K562 (cell line): Measurements from ENCODE around the gene ACAP2. TPM values are rescaled to one million over a fixed set of nuclear protein-coding genes. Genes with fewer than 3 reads are reported as not detected.

Experiments
- ATAC-seq: fragments of 200-7000 bp; cut with Tn5 transposase; 3 replicates; pipeline ENCODE4 v1.9.1; 2020; ENCODE audit warnings: moderate library complexity
- BruUV-seq: library from RNA; stranded (reverse); fragments of 400-500 nt; replicated peaks from 2 replicates; lab custom pipeline; 2021; lab: Mats Ljungman, UMichigan
- CTCF ChIA-PET: fragments of 300-600 bp; formaldehyde crosslinking; extraction: SDS; loops from one replicate; lab custom pipeline; 2021; ENCODE audit warnings: low intra/inter-chr PET ratio; lab: Yijun Ruan, JAX
- POLR2A ChIA-PET: fragments of 300-600, 350-650 bp; sonication (Branson Sonifier 250); formaldehyde crosslinking; extraction: SDS; loops from one replicate; lab custom pipeline; 2021; ENCODE audit warnings: antibody characterized with exemption, inconsistent platforms; lab: Yijun Ruan, JAX
- DNase-seq, 4 experiments: peaks; one replicate each; pipeline versions ENCODE4 v3.0.0 to v3.0.0-alpha.2; 2011 to 2018; ENCODE audit warnings: low spot score in 3 of 4, mixed read lengths in 3 of 4; ENCODE audit errors: extremely low read depth in 1 of 4
- FAIRE-seq: peaks from 2 replicates; lab custom pipeline; 2011; peaks lifted over from hg19 to GRCh38; lab: Jason Lieb, UNC
- H2AFZ ChIP-seq: 2 replicates; pipeline ENCODE4 v1.6.0; 2011; ENCODE audit warnings: low read depth, low read length, control low read depth, inconsistent platforms
- H3K27ac ChIP-seq: fragments of 200-600 bp; 3 replicates; pipeline ENCODE4 v1.8.0; 2011; ENCODE audit warnings: low read depth, mild to moderate bottlenecking, control low read depth, inconsistent platforms, low read length, moderate library complexity, mixed read lengths; ENCODE audit errors: extremely low read depth
- H3K27me3 ChIP-seq, 2 experiments: fragments of 300-600 bp in 1 of 2; 2 replicates in 1 of 2; 3 replicates in 1 of 2; pipeline versions ENCODE4 v1.6.0 to v1.8.0; 2011; ENCODE audit warnings: inconsistent platforms in 2 of 2, low read length in 2 of 2, mild to moderate bottlenecking in 1 of 2, mixed read lengths in 1 of 2, moderate library complexity in 1 of 2; ENCODE audit not compliant: control insufficient read depth in 2 of 2, insufficient read depth in 2 of 2
- H3K36me3 ChIP-seq: fragments of 300-600 bp; 3 replicates; pipeline ENCODE4 v1.8.0; 2011; ENCODE audit warnings: mild to moderate bottlenecking, low read length, inconsistent platforms; ENCODE audit not compliant: control insufficient read depth, insufficient read depth
- H3K4me1 ChIP-seq, 2 experiments: fragments of 200-600 bp in 1 of 2; replicated peaks in 1 of 2; 2 replicates in 1 of 2; 3 replicates in 1 of 2; pipeline versions ENCODE4 v1.5.1 to v1.8.0; 2011; ENCODE audit warnings: inconsistent platforms in 2 of 2, low read length in 2 of 2, mild to moderate bottlenecking in 1 of 2, mixed read lengths in 1 of 2, moderate library complexity in 1 of 2; ENCODE audit not compliant: control insufficient read depth in 2 of 2, insufficient read depth in 2 of 2
- H3K4me2 ChIP-seq: 2 replicates; pipeline ENCODE4 v1.6.1; 2011; ENCODE audit warnings: low read length, control low read depth, inconsistent platforms, mixed read lengths; ENCODE audit not compliant: insufficient read depth
- H3K4me3 ChIP-seq: fragments of 200-600 bp; sonication (generic), shearing (Covaris generic); 2 replicates; pipeline ENCODE4 v1.5.1; 2016; ENCODE audit warnings: control low read depth, inconsistent platforms
- H3K79me2 ChIP-seq: fragments of 200-600 bp; 3 replicates; pipeline ENCODE4 v1.8.0; 2011; ENCODE audit warnings: low read length, inconsistent platforms; ENCODE audit not compliant: control insufficient read depth, insufficient read depth
- H3K9ac ChIP-seq, 2 experiments: 2 replicates each; pipeline versions ENCODE4 v1.6.0 to v1.6.1; 2011; ENCODE audit warnings: low read depth in 2 of 2, low read length in 2 of 2, control low read depth in 1 of 2, inconsistent platforms in 1 of 2, mild to moderate bottlenecking in 1 of 2, mixed read lengths in 1 of 2; ENCODE audit not compliant: insufficient read depth in 1 of 2
- H3K9me1 ChIP-seq: one replicate; pipeline ENCODE4 v1.6.0; 2011; ENCODE audit warnings: inconsistent platforms, mild to moderate bottlenecking, low read length, moderate library complexity; ENCODE audit not compliant: control insufficient read depth, insufficient read depth
- H3K9me3 ChIP-seq: replicated peaks from 2 replicates; pipeline ENCODE4 v1.5.1; 2011; ENCODE audit warnings: low read depth, low read length, inconsistent platforms; ENCODE audit not compliant: control insufficient read depth, insufficient read depth
- H4K20me1 ChIP-seq: replicated peaks from 2 replicates; pipeline ENCODE4 v1.6.1; 2011; ENCODE audit warnings: low read length, inconsistent platforms, mixed read lengths; ENCODE audit not compliant: control insufficient read depth, insufficient read depth
- ETV5 ChIP-seq: sonication (generic); formaldehyde crosslinking; IDR thresholded peaks from 2 replicates; pipeline ENCODE4 v1.4.0; 2020; ENCODE audit warnings: low read depth, mild to moderate bottlenecking, missing genetic modification reagents
- FIP1L1 ChIP-seq: fragments of 200-400 bp; formaldehyde crosslinking; IDR thresholded peaks from 2 replicates; pipeline ENCODE4 v1.6.1; 2018; ENCODE audit warnings: mild to moderate bottlenecking, low read depth, low read length; ENCODE audit not compliant: poor library complexity, severe bottlenecking
- FOXK2 ChIP-seq, 2 experiments: fragments of 450-650 bp; IDR thresholded peaks in 1 of 2; conservative IDR thresholded peaks in 1 of 2; 2 replicates each; pipeline ENCODE4 v1.6.1; 2016; ENCODE audit warnings: low read depth in 2 of 2, mild to moderate bottlenecking in 1 of 2
- HNRNPUL1 ChIP-seq: fragments of 200-400 bp; formaldehyde crosslinking; IDR thresholded peaks from 2 replicates; pipeline ENCODE4 v1.6.1; 2017; ENCODE audit warnings: low read length
- KHSRP ChIP-seq: fragments of 450-650 bp; IDR thresholded peaks from 2 replicates; pipeline ENCODE4 v1.6.1; 2017
- RBM15 ChIP-seq: fragments of 200-400 bp; formaldehyde crosslinking; IDR thresholded peaks from 2 replicates; pipeline ENCODE4 v1.6.1; 2018; ENCODE audit warnings: mild to moderate bottlenecking, low read length, moderate library complexity; ENCODE audit not compliant: insufficient read depth
- SMAD3 ChIP-seq: fragments of 450-650 bp; formaldehyde crosslinking; conservative IDR thresholded peaks from 2 replicates; pipeline ENCODE4 v1.4.0; 2020; ENCODE audit warnings: mild to moderate bottlenecking
- TAF1 ChIP-seq: IDR thresholded peaks from 2 replicates; pipeline ENCODE4 v1.6.1; 2011; ENCODE audit warnings: mild to moderate bottlenecking, low read length, moderate library complexity; ENCODE audit not compliant: insufficient read depth, control insufficient read depth, severe bottlenecking; ENCODE audit errors: extremely low read depth
- TOE1 ChIP-seq, 2 experiments: fragments of 450-650 bp in 1 of 2; sonication (generic) in 1 of 2; formaldehyde crosslinking in 1 of 2; IDR thresholded peaks; 2 replicates each; pipeline versions ENCODE4 v1.7.1 to v1.8.0; 2016 to 2022; ENCODE audit warnings: borderline replicate concordance in 2 of 2, mild to moderate bottlenecking in 2 of 2, antibody characterized with exemption in 1 of 2, inconsistent platforms in 1 of 2, low read depth in 1 of 2, missing genetic modification reagents in 1 of 2, moderate library complexity in 1 of 2
- ZFPM2 ChIP-seq: fragments of 250-450 bp; sonication (Bioruptor Pico); IDR thresholded peaks from 2 replicates; pipeline ENCODE4 v1.5.1; 2022; ENCODE audit warnings: mild to moderate bottlenecking
- ZNF165 ChIP-seq: fragments of 250-450 bp; sonication (Bioruptor Pico); IDR thresholded peaks from 2 replicates; pipeline ENCODE4 v1.4.0; 2020; ENCODE audit warnings: borderline replicate concordance
- ZNF184 ChIP-seq: sonication (generic); formaldehyde crosslinking; IDR thresholded peaks from 2 replicates; pipeline ENCODE4 v1.5.0; 2020; ENCODE audit warnings: missing genetic modification reagents
- WGBS: fragments of 100-300 bp; shearing (Covaris generic); methylation state at CpG from one replicate; pipeline ENCODE4 v1.1.6; 2016; ENCODE audit warnings: low coverage, mixed read lengths; ENCODE audit not compliant: insufficient coverage; ENCODE audit errors: missing lambda C conversion rate; 5-methylcytosine and 5-hydroxymethylcytosine counted together
- in situ Hi-C: fragments of 300-500 bp; cut with MboI; formaldehyde crosslinking; loops from 4 replicates; pipeline ENCODE4 v1.15.0; 2018; ENCODE audit warnings: inconsistent platforms, mixed read lengths
- intact Hi-C: fragments of 100-400 bp; cut with micrococcal nuclease; formaldehyde crosslinking; loops from 2 replicates; pipeline ENCODE4 v1.14.2; 2022
- polyA plus RNA-seq, 8 experiments: library from polyadenylated mRNA; depleted of rRNA in 4 of 8; stranded (reverse) in 5 of 8; unstranded in 3 of 8; fragments of >200 nt; fragmentation: Nextera tagmentation in 2 of 8; fragmentation: Illumina TruSeq in 1 of 8; extraction: Ambion mirVana in 2 of 8; extraction: Trizol in 1 of 8; gene quantifications; 2 replicates each; pipeline versions ENCODE4 v1.2.1 to v1.2.3, GENCODE V29; 2011 to 2014; ENCODE audit warnings: inconsistent platforms in 1 of 8, missing spikeins in 1 of 8
- total RNA-seq, 7 experiments: library from RNA; depleted of rRNA in 6 of 7; stranded (reverse); fragments of >200 nt in 6 of 7; fragmentation: Illumina TruSeq in 2 of 7; extraction: Trizol in 2 of 7; gene quantifications; 2 replicates each; pipeline versions ENCODE4 v1.2.1 to v1.2.3, GENCODE V29; 2011 to 2021; ENCODE audit warnings: low replicate concordance in 1 of 7
- TF ChIP-seq, protein P1 (sequence below): sonication (generic); formaldehyde crosslinking; IDR thresholded peaks from 2 replicates; pipeline ENCODE4 v1.8.0; 2022; ENCODE audit warnings: mild to moderate bottlenecking, low read depth, missing genetic modification reagents

ACAP2 gene
- total and polyA plus RNA-seq, 9 of the 15 experiments (the other 6 are each of a cell fraction or from before 2014, with no cell fraction given), result 10.6 to 52.7 (median 34.4) TPM

DNA sequence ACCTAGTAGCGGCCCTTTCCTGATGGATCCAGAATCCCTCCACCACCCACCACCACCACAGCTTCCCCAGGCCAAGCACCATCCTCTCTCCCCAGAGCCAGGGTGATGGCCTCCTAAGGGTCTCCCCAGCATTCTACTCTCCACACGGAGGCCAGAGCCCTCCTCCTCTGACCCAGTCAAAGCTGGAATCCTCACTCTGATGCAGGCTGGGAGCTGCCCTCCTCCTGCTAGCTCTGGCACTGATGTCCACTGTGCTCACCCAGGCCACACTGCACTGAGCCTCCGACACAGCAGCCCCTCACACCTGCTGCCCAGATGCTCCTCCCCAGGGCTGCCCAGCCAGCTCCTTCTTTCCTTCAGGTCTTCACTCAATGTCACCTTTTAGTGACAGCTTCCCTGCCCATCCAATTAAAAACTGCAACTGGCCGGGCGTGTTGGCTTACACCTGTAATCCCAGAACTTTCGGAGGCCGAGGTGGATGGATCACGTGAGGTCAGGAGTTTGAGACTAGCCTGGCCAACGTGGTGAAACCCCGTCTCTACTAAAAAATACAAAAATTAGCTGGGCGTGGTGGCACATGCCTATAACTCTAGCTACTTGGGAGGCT is 192.9 kb downstream of the ACAP2 start:
- H4K20me1 ChIP-seq, result no peaks in the 10 kb centered on the region
- no peak for ATAC-seq
- H3K79me2 ChIP-seq, result no peaks in the 10 kb centered on the region; the same call in 2 of the 3 replicates
- CTCF ChIA-PET, result no interaction called here
- TF ChIP-seq SMAD3 (no peak), TAF1 (no peak), FIP1L1 (no peak), ZNF184 (CRISPR knock-in tag) (no peak), FOXK2 (conservative IDR thresholded peaks at IDR 0.05 in 1 of 2, IDR thresholded peaks at IDR 0.05 in 1 of 2; ENCODE audit: low read depth in 2 of 2) (no peak), RBM15 (no peak), ETV5 (no peak), ZNF165 (CRISPR knock-in tag) (no peak), KHSRP (no peak), ZFPM2 (CRISPR knock-in tag) (no peak), HNRNPUL1 (no peak), TOE1 (IDR thresholded peaks at IDR 0.05; ENCODE audit: borderline replicate concordance) (no peak), TOE1 (CRISPR knock-in tag; IDR thresholded peaks at IDR 0.05; ENCODE audit: borderline replicate concordance, low read depth) (no peak)
- TF ChIP-seq, protein P1, sequence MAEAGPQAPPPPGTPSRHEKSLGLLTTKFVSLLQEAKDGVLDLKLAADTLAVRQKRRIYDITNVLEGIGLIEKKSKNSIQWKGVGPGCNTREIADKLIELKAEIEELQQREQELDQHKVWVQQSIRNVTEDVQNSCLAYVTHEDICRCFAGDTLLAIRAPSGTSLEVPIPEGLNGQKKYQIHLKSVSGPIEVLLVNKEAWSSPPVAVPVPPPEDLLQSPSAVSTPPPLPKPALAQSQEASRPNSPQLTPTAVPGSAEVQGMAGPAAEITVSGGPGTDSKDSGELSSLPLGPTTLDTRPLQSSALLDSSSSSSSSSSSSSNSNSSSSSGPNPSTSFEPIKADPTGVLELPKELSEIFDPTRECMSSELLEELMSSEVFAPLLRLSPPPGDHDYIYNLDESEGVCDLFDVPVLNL (CRISPR knock-in tag), result no peak
- TF ChIP-seq, all 486 proteins: peak for 0
- H3K4me2 ChIP-seq, result no peak overlapping the region
- WGBS, result 87% methylated on average over 11 of the region's 11 CpGs
- DNase-seq (no peak), FAIRE-seq (no peak)
- H3K9me3 ChIP-seq, result 0 out of 2 replicates have a peak, but pooled peaks cover 3% of the 10 kb centered on the region
- H3K9me1 ChIP-seq, result no peaks in the 10 kb centered on the region
- H3K27ac ChIP-seq, result no peak overlapping the region
- H3K4me1 ChIP-seq, result peaks cover 3 to 19% of the 10 kb centered on the region in 2 experiments; a peak in 3 of 5 replicates
- no peak overlapping the region for H3K4me3 ChIP-seq
- POLR2A ChIA-PET, result interaction anchor here (1.2 kb wide), 2 partner anchors 9 to 14 kb away, joined by 3 read pairs; no protein-coding TSS in a partner anchor
- H3K9ac ChIP-seq, result no peak overlapping the region
- no peaks in the 10 kb centered on the region for H3K36me3 ChIP-seq
- in situ Hi-C loops (no loop called here), intact Hi-C loops (no loop called here)
- H2AFZ ChIP-seq, result no peak overlapping the region
- no TSS peak for BruUV-seq
- no peaks in the 10 kb centered on the region for H3K27me3 ChIP-seq
